Suppressor macrophage treated with lipopolysaccharide for 1 hour (primary cell): ENCODE measurements around the gene SNRNP70.

Experiments used
- DNase-seq, 3 donors: peaks; one replicate each; pipeline ENCODE4 v3.0.0-alpha.2; 2020 to 2022

The SNRNP70 gene

DNA sequence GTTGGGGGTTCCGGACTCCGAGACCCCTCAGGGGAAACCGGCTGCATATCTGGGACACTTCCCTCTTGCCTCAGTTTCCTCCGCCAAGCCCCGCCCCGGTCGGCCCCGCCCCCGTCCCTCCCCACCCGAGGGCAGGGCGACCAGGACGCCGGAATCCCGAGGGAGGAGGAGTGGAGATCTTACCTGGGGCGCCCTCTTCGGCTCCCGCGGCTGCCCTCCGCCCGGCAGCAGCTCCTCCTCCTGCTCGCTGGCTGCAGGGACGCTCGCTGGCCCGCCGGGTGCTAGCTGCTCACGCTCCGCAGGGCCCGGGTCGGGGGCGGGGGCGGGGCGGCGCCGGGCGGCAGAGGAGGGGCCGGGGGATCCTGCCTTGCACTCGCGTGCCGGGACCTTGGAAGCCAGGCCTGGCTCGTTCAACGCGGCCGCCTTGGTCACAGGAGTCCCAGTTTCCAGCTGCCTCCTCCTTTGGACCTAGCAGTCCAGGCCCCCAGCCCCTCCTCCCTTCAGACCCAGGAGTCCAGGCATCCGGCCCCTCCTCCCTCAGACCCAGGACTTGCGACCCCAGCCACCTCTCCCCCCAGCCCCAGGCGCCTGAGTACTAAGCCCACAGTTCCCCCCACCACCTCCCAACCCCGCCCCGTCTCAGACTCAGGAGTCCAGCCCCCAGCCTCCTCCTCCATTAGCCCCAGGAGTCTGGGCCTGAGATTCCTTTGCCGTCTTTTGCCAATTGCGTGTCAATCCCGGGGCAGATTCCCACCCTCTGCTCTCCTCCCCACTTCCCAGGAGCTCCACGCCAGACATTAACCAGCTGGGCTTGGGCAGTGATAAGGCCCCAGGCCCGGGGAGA, 20.3 kb upstream of the SNRNP70 start, which contains the start of gene NTF4:
NTF4 (minus strand) TSS at position 51 of the 844 bp plus-strand sequence. CDS start 2,821 bp downstream, outside the sequence.
- DNase-seq = no peak

DNA sequence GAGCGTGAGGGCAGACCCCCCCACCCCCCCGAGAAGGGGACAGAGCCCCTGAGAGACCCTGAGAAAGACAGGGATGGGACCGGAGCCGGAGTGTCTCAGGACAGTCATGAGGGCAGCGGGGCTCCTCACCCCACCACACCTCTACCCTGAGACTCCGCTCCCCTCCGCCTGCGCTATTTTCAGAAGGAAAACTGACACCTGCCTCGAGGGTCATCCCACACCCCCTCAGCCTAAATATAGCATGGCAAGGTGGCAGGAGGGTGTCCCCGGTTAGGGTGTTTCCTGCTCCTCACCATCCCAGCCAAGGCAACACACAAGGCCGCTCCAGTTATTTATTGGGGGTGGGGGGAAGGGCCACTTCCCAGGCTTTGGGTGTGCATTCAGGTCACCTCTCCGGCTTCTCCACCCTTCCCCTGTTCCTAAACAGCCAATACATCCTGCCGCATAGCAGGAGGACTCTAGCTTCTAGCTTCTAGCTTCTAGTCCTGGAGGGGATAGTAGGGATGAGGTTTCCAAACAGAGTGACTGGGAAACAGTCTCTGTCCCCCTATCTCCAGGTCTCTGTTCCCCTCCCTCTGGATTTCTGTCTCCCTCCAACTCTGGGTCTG, 19.2 kb upstream of the SNRNP70 start:
- DNase-seq = no peak

GRCh38 chr19:49067554-49067953, 17.7 kb upstream of the SNRNP70 start:
- DNase-seq = no peak

DNA sequence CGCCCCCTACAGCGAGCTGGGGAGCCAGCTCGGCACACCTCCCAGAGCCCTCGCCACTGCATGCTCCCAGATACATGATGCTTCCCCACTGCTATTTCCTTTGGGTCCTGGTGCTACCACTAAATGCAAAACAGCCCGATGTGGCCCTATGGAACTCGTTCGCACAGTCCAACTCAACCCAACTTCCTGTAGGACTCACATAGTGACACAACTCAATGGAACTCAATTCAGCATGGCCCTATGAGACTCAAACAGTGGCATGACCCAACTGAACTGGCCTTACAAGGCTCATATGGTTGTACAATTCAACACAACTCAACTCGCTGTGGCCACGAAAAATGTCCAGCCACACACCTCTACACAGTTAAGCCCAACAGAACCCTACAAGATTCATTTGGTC, 16.2 kb upstream of the SNRNP70 start:
- no peak for DNase-seq

- DNase-seq = no peak
Observed at GRCh38 chr19:49070416-49070815, 14.8 kb upstream of the SNRNP70 start.

DNA sequence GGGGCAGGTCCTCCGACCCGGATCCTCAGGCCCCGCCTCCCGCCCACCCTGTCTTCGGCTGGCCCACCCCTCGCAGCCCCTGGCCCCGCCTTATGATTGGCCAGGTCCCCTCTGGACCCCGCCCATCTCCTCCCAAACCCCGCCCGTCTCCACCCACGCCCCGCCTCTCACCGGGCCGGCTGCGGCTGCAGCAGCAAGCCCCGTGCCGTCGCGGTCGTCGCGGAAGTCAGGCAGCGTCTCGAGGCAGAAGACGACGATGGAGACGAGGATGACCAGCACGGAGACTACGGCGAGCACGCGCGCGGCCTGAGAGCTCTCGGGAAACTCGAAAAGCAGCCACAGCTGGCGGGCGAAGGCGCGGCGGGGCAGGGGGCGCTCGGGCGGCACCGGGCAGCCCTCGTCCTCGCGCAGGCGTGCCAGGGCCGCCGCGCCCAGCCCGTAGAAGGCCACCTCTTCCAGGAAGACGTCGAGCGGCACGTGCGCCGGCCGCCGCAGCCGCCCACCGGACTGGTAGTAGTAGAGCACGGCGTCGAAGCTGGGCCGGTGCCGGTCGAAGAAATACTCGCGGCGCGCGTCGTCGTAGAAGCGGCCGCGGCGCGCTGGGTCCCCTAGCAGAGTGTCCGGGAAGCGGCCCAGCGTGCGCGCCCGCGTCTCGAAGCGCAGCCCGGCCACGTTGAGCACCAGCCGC, 13.2 kb upstream of the SNRNP70 start:
- peak in 1 of 3 donors; percentile 41 for DNase-seq

DNA sequence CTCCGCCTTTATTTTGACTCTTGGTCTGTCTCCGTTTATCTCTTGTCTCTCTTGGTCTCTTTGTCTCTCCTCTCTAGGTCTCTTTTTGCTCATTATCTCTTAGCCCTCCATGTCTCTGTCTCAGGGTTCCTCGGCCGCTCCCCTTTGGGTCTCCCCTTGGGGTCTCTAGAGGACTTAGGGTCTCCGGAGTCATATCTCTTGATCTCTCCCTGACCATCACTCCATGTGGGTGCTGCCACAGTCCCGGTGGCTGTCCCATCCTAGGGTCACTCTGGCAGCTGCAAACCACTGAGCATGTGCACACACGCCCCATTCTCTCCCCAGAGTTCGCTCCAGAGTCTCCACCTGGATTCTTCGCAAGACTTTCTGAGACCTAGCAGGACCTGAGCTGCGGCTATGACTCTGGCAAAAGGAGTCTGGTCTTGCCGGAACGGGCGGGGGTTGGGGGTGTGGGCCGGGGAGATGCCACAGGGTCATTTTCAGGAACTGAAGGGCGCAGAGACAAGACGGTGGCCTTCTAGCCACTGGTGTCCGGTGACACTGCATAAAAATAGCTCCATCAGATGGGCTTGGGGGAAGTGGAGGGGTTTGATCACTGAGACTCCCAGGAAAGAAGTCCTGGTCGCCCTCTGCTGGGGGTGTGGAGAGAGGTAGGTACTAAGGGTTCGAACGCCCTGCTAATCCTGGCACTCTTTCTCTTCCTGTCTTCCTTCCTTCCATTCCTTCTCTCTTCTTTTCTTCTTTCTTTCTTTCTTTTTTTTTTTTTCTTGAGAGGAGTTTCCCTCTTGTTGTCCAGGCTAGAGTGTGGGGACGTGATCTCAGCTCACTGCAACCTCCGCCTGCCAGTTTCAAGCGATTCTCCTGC, 11.5 kb upstream of the SNRNP70 start:
- DNase-seq = peak; percentile 37 to 53 (median 43)

DNA sequence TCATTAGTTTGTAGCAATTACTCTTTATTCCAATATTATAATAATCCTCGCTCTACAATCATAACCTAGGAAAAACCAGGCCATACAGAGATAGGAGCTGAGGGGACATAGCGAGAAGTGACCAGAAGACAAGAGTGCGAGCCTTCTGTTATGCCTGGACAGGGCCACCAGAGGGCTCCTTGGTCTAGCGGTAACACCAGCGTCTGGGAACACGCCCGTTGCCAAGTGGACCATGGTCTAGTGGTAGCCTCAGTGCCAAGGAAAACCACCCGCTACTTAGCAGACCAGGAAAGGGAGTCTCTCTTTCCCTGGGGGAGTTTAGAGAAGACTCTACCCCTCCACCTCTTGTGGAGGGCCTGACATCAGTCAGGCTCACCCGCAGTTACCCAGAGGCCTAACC, 10.4 kb upstream of the SNRNP70 start:
- DNase-seq = peak; percentile 44 to 61 (median 58)

GRCh38 chr19:49080392-49080791, 4.9 kb upstream of the SNRNP70 start:
- no peak for DNase-seq

DNA sequence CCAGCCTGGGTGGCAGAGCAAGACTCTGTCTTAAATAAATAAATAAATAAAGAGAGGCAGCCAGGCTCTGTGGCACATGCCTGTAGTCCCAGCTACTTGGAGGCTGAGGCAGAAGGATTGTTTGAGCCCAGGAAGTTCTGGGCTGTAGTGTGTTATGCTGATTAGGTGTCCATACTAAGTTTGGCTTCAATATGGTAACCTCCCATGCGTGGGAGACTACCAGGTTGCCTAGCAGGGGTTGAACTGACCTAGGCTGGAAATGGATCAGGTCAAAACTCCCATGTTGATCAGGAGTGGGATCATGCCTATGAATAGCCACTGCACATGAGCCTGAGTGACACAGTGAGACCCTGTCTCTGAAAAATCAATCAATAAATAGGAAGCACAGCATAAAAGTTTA, 4.0 kb upstream of the SNRNP70 start:
- no peak for DNase-seq

- DNase-seq = no peak
Observed at GRCh38 chr19:49084206-49085019, 838 bp upstream of the SNRNP70 start.

- peak in 1 of 3 donors; percentile 35 for DNase-seq
Observed at GRCh38 chr19:49085868-49086232, 599 bp downstream of the SNRNP70 start.

- DNase-seq = no peak
Observed at GRCh38 chr19:49086296-49086695, 1.0 kb downstream of the SNRNP70 start.

GRCh38 chr19:49091391-49092038, 6.3 kb downstream of the SNRNP70 start:
- no peak for DNase-seq

GRCh38 chr19:49092686-49093085, 7.4 kb downstream of the SNRNP70 start:
- DNase-seq = no peak

GRCh38 chr19:49094505-49095482, 9.5 kb downstream of the SNRNP70 start:
- no peak for DNase-seq

DNA sequence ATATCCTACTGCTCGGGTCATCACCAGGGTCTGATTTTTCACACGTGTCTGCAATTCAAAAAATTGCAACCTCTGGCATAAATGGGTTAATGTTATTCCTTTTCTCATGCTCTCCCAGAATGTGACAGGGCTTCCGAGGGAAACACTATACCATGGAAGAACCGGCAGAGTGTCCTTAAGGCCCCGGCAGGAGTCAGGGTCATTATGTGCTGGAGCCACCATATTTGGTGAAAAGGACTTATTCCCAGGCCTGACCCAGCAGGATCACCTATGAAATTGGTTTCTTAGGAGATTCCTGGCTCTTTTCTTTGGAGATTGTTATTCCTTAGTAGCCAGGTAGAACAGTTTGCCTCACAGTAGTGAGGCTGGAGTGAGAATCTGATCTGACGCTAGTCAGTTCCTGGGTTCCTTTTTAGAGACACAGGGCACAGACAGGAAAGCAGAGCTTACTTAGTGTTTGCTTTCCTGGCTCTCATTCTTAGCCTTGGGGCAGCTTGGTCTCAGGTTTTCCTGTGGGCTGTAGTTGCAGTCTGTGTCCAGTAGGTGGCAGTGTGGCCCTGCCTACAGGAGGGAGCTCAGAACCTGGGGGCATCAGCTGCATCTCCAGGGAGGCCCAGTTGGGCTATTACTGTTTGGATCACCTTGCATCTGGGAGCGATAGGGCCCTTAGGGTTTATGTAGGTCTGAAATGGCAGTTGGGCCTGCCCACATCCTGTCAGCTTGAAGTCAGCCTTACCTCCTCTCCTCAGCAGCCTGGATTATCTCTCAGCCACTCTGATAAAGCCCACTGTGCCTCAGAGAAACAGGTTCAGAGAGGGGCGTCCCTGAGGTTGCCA, 12.4 kb downstream of the SNRNP70 start:
- DNase-seq = peak; percentile 75 to 81 (median 77)

DNA sequence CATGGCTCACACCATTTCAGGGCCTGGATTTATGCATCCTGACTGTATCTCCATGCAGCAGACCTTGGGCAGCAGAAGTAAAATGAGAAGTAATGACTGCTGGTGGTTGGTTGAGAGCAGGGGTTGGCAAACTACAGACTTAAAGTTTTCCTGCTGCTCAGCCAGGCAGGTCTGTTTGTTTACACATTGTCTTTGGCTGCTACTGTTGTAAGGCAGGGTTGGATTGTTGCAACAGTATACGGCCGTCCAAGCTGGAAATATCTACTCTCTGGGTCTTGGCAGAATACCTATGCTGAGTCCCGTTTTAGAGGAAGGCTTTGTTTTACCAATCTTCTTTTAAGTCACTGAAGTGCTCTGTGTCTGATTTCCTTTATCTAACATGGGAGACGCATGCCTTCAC, 13.5 kb downstream of the SNRNP70 start:
- no peak for DNase-seq

- DNase-seq = no peak
Observed at GRCh38 chr19:49101160-49101559, 15.9 kb downstream of the SNRNP70 start.
